ENCODE data around the gene CENPT.

The CENPT gene

GRCh38 chr16:67862623-67863583 lies 15.4 kb upstream of the CENPT start:
- DNase-seq (ENCODE audit: low spot score): no peak
- in situ Hi-C loops (cut with MboI; ENCODE audit: low pct_unique_long_range_greater_than_20kb, low sequenced_read_pairs, unreplicated experiment): no loop called here

GRCh38 chr16:67861877-67862276 lies 14.4 kb upstream of the CENPT start:
- DNase-seq (ENCODE audit: low spot score): no peak
- in situ Hi-C loops (cut with MboI; ENCODE audit: low pct_unique_long_range_greater_than_20kb, low sequenced_read_pairs, unreplicated experiment): no loop called here
- TF ChIP-seq CTCF (IDR thresholded peaks at IDR 0.05; ENCODE audit: extremely low read depth, insufficient read depth, missing control alignments): no peak

More at GRCh38 chr16:67862623-67863583, 15.4 kb upstream of the CENPT start:
- TF ChIP-seq CTCF (IDR thresholded peaks at IDR 0.05; ENCODE audit: extremely low read depth, insufficient read depth, missing control alignments): no peak

- TF ChIP-seq CTCF (IDR thresholded peaks at IDR 0.05; ENCODE audit: extremely low read depth, insufficient read depth, missing control alignments): no peak
- DNase-seq (ENCODE audit: low spot score): no peak
- in situ Hi-C loops (cut with MboI; ENCODE audit: low pct_unique_long_range_greater_than_20kb, low sequenced_read_pairs, unreplicated experiment): no loop called here
These were observed 13.3 kb upstream of the CENPT start for GRCh38 chr16:67860589-67861398.

- DNase-seq (ENCODE audit: low spot score): no peak
- TF ChIP-seq CTCF (IDR thresholded peaks at IDR 0.05; ENCODE audit: extremely low read depth, insufficient read depth, missing control alignments): no peak
- in situ Hi-C loops (cut with MboI; ENCODE audit: low pct_unique_long_range_greater_than_20kb, low sequenced_read_pairs, unreplicated experiment): no loop called here
These were observed 11.0 kb upstream of the CENPT start for GRCh38 chr16:67858500-67858899.

- DNase-seq (ENCODE audit: low spot score): no peak
- TF ChIP-seq CTCF (IDR thresholded peaks at IDR 0.05; ENCODE audit: extremely low read depth, insufficient read depth, missing control alignments): no peak
- in situ Hi-C loops (cut with MboI; ENCODE audit: low pct_unique_long_range_greater_than_20kb, low sequenced_read_pairs, unreplicated experiment): no loop called here
These were observed 10.2 kb upstream of the CENPT start for GRCh38 chr16:67857547-67858233.

GRCh38 chr16:67856927-67857546 lies 9.5 kb upstream of the CENPT start:
- no peak for TF ChIP-seq CTCF (IDR thresholded peaks at IDR 0.05; ENCODE audit: extremely low read depth, insufficient read depth, missing control alignments)
- DNase-seq (ENCODE audit: low spot score): no peak
- in situ Hi-C loops (cut with MboI; ENCODE audit: low pct_unique_long_range_greater_than_20kb, low sequenced_read_pairs, unreplicated experiment): no loop called here
